Ovary (tissue), 3 donors: ENCODE data around the gene NR3C2.

Experiments
- CTCF ChIP-seq, 3 donors: fragments of 450-650 bp in 2 of 3; fragments of 200-600 bp in 1 of 3; IDR thresholded peaks; one replicate each; pipeline versions ENCODE4 v1.5.1 to v1.8.0; 2016 to 2022; ENCODE audit warnings: antibody characterized with exemption in 3 of 3, mild to moderate bottlenecking in 1 of 3
- EP300 ChIP-seq: sonication (generic); formaldehyde crosslinking; IDR thresholded peaks from one replicate; pipeline ENCODE4 v1.6.1; 2017; ENCODE audit warnings: antibody characterized with exemption
- donor health status: DM: no; HTN: no; CAD: no.

- TF ChIP-seq CTCF (IDR thresholded peaks at IDR 0.05) = no peak
- no peak for TF ChIP-seq EP300
These were observed 51.9 kb downstream of the NR3C2 start for GRCh38 chr4:148390311-148390710.
